HG02870 (cell line): ENCODE data around the gene KRTAP9-6.
"Not testable (repeated sequence)": the region's sequence is repeated elsewhere in the genome, so short reads cannot be mapped to it uniquely, and the experiment has no call there.

Experiments
- ATAC-seq: cut with Tn5 transposase; IDR thresholded peaks from one replicate; pipeline ENCODE4 v1.9.1; 2021; ENCODE audit warnings: mild to moderate bottlenecking, moderate library complexity; ENCODE audit not compliant: unreplicated experiment

KRTAP9-6 gene

DNA sequence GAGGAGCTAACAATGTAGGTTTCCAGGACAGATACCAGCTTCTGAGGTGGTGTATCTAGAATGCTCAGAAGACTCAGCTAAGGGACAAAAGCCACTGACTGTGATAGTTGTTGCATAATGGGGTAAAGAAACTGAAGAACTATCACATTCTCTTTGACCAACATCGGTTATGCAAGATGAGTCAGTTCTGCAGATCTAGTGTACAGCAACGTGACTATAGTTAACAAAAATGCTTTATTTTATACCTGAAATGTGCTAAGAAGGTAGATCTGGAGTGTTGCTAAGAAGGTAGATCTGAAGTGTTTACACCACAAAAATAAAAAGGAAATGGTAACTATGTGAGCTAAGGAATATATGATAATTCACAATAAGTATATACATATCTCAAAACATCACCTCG is 2.5 kb downstream of the KRTAP9-6 start:
- ATAC-seq = no peak

- ATAC-seq = not testable (repeated sequence)
Observed at GRCh38 chr17:41271323-41271722, 6.1 kb downstream of the KRTAP9-6 start.

GRCh38 chr17:41271858-41272257 is 6.7 kb downstream of the KRTAP9-6 start:
- no peak for ATAC-seq

DNA sequence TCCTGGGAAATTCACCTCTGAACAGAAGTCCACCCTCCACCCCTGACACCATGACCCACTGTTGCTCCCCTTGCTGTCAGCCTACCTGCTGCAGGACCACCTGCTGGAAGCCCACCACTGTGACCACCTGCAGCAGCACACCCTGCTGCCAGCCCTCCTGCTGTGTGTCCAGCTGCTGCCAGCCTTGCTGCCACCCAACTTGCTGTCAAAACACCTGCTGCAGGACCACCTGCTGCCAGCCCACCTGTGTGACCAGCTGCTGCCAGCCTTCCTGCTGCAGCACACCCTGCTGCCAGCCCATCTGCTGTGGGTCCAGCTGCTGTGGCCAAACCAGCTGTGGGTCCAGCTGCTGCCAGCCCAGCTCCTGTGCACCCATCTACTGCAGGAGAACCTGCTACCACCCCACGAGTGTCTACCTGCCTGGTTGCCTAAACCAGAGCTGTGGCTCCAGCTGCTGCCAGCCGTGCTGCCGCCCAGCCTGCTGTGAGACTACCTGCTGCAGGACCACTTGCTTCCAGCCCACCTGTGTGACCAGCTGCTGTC is 10.5 kb downstream of the KRTAP9-6 start, which contains the start of gene KRTAP9-7:
Gene KRTAP9-7, plus strand, starts transcription at position 51 of the 543 bp plus-strand sequence. Its CDS starts 0 bp downstream, at position 51.
- not testable (repeated sequence) for ATAC-seq

- ATAC-seq = no peak
Observed at GRCh38 chr17:41278176-41278955, 13.2 kb downstream of the KRTAP9-6 start.

DNA sequence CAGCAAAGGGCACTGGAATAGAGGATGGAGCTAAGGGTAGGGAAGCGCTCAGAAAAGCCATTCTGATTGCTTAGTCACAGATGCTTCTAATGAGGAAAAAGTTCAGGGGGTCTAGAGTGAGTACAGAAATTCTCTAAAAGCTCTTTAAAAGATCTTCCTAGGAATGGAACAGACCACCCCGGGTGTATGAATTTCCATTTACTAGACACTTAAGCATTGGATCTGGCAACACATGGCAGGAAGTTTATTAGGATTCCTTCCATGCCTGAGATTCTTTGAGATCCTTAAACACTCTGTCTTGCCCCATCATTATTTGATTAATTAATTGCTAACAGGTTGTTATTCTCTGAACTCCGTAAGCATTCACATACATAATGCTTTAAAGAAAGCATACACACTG is 18.9 kb downstream of the KRTAP9-6 start:
- ATAC-seq = no peak

GRCh38 chr17:41284546-41284945 is 19.4 kb downstream of the KRTAP9-6 start:
- no peak for ATAC-seq

- no peak for ATAC-seq
Observed at GRCh38 chr17:41287050-41287449, 21.9 kb downstream of the KRTAP9-6 start.

DNA sequence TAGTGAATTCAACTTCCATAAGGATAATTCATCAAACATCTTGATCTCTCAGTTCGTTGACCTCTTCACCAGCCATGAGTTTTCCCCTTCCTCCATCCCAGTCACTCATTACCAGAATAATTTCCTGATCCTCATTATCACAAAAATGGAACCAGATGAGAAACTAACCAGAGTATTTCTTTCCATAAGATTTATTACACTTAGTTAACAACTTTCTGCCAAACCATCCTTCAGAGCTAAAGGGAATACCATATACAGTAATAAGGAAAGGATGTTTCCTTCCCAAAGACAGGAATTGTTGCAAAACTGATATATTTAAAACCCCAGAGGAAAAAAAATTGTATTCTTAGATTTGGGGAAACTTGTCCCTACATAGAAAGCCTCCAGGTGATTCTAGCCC is 28.8 kb downstream of the KRTAP9-6 start:
- ATAC-seq = no peak

- ATAC-seq = no peak
Observed at GRCh38 chr17:41296846-41297245, 31.7 kb downstream of the KRTAP9-6 start.

GRCh38 chr17:41298458-41299135 is 33.4 kb downstream of the KRTAP9-6 start:
- ATAC-seq = no peak

DNA sequence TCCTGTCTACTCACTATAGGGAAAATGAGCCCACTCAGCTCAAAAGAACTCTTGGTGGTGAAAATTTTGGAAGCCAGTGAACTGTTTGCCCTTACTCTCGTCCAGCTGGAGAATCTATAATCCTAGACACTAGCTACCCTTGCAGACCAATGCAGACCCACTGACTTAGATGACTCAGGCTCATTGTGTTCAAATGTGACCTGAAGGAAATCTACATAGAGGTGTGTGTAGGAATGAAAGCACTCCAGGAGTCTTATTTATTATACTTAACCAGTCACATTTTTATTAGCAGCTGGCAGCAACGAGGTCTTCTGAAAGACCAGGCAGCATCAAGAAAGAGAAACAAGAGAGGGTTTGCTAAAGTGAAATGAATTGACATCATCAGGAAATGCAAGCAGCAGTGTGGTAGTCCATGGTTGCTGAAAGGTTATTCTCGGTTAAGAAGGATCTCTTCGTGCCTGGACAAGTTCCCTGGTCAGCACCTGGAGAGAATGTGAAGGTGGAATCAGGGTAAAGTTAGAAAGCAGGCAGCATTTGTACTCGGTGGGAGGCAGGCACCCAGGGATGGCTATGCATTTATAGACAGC is 36.1 kb downstream of the KRTAP9-6 start:
- ATAC-seq = no peak

GRCh38 chr17:41301916-41302901 is 37.0 kb downstream of the KRTAP9-6 start, which contains the start of gene KRTAP29-1:
KRTAP29-1 (minus strand) TSS chr17:41302851; CDS start chr17:41302851, 0 bp downstream.
- ATAC-seq = no peak

GRCh38 chr17:41302981-41303380 is 37.8 kb downstream of the KRTAP9-6 start:
- no peak for ATAC-seq

DNA sequence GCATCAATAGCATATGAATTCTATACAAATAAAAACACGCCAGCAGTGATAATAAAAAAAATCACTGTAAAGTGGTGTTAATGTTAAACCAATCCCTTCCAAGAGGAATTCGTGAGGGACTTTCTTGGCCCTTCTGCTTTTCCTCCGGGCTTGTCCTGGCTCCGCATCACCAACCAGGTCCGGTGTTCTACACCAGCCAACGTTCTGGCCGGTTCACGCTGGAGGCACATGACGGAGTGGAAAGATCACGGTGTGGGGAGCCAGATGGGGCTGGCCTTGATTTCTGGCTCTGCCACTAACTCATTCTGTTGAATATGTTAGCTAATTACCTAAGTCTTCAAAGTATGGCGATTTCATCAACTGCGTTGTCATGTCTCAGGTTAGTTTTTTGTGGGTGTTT is 38.9 kb downstream of the KRTAP9-6 start:
- ATAC-seq = no peak

DNA sequence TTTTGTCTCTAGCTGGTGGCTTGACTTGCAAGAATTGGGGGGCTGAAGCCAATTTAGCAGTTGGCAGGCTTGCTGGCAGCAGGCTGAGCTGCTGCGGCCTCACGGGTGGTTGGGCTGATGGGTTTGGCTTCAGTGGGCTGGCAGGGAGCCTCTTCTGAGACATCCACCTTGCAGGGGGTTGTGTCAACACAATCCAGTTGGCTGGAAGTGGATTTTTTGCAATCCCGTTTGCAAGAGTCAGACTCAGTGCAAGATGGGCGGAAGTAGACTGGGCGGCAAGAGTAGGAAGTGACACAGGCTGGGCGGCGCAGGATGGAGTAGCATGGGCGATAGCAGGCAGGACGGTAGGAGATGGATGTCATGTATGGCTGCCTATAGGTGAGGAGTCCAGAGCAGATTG is 42.5 kb downstream of the KRTAP9-6 start:
- ATAC-seq = no peak

DNA sequence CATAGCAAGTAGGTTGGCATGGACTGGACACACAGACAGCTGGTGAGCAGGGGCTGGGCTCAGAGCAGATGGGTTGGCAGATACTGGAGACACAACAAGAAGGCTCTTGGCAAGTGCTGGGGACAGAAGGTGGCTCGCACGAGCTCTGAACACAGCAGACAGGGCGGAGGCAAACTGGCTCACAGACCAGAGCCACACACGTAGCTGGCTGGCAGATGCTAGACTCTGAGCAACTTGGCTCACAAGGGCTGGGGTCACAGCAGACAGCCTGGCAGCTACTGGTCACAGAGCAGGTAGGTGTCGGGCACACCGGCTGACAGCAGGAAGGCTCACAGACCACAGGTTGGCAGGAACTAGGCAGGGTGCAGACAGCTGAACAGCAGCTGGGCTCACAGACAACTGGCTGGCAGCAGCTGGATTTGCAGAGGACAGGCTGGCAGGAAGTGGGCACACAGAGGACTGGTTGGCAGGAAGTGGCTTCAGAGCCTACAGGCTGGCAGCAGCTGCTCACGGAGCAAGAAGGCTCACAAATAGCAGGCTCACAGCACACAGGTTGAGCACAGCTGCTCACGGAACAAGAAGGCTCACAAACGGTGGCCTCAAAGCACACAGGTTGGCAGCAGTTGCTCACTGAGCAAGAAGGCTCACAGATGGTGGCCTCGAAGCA is 43.2 kb downstream of the KRTAP9-6 start:
- no peak for ATAC-seq

DNA sequence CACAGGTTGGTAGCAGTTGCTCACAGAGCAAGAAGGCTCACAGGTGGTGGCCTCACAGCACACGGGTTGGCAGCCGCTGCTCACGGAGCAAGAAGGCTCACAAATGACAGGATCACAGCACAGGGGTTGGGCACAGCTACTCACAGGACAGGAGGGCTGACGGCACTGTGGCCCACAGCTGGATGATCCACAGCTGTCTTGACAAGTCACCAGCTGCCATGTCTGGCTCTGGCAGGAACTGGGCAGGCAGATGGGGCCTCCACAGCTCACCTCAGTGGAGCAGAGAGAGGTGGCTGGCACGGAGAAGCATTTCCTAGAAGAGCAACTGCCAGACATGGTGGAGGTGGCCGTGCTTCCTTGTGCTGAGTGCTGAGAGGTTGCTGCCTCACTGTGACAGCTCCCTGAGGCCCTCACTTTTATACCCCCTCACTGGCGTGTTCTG is 43.8 kb downstream of the KRTAP9-6 start, which contains the start of gene KRTAP16-1:
Gene KRTAP16-1, minus strand, starts transcription at position 392 of the 442 bp plus-strand sequence. Its CDS starts 56 bp downstream, at position 336.
- ATAC-seq = no peak

DNA sequence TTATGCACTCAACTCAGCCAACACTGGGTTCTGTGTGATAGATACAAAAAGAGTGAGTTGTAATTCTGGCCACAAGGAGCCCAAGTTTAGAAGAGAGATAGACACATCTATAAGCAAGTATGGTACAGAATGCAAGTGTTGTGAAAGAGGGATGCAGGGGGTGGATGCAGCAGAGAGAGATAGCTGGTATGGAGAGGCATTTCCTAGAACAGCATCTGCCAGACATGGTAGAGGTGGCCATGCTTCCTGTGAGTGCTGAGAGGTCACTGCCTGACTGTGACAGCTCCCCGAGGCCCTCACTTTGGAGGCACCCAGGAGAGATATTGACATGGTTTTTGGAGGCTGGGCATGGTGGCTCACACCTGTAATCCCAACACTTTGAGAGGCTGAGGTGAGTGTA is 45.9 kb downstream of the KRTAP9-6 start:
- ATAC-seq = no peak
